ENCODE data around the gene MOSMO.

DNA sequence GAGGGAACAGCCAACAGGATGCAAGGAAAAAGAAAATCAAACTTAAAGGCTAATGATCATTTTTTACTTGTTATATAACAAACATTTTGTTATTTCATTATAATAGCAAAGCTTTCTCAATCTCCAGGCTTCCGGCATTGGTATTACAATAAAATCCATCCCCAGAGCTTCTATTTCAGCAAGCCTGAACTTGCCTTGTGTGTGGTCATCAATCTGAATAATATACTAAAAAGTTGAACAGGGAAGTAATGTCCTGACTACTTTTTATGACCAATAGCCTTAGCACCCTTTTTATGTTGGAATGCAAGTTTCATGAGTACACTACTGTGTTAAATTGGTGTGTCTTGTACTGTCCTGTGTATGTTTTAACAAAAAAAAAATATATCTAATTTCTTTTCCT, 57.3 kb downstream of the MOSMO start:
- TF ChIP-seq CEBPG (CRISPR knock-in tag; IDR thresholded peaks at IDR 0.05) (no peak), EZH2 (conservative IDR thresholded peaks at IDR 0.05; ENCODE audit: low read depth, low read length) (no peak), KDM1A (CRISPR knock-in tag; IDR thresholded peaks at IDR 0.05) (no peak), WIZ (CRISPR knock-in tag; IDR thresholded peaks at IDR 0.05) (no peak), PAWR (CRISPR knock-in tag; IDR thresholded peaks at IDR 0.05; ENCODE audit: borderline replicate concordance) (no peak), U2AF2 (IDR thresholded peaks at IDR 0.05; ENCODE audit: low read depth, low read length) (no peak)
- TF ChIP-seq, protein P1, sequence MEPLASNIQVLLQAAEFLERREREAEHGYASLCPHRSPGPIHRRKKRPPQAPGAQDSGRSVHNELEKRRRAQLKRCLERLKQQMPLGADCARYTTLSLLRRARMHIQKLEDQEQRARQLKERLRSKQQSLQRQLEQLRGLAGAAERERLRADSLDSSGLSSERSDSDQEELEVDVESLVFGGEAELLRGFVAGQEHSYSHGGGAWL (CRISPR knock-in tag; IDR thresholded peaks at IDR 0.05), result no peak
- TF ChIP-seq, protein P2, sequence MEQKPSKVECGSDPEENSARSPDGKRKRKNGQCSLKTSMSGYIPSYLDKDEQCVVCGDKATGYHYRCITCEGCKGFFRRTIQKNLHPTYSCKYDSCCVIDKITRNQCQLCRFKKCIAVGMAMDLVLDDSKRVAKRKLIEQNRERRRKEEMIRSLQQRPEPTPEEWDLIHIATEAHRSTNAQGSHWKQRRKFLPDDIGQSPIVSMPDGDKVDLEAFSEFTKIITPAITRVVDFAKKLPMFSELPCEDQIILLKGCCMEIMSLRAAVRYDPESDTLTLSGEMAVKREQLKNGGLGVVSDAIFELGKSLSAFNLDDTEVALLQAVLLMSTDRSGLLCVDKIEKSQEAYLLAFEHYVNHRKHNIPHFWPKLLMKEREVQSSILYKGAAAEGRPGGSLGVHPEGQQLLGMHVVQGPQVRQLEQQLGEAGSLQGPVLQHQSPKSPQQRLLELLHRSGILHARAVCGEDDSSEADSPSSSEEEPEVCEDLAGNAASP (CRISPR knock-in tag; IDR thresholded peaks at IDR 0.05; ENCODE audit: borderline replicate concordance), result no peak
- TF ChIP-seq, protein P3, sequence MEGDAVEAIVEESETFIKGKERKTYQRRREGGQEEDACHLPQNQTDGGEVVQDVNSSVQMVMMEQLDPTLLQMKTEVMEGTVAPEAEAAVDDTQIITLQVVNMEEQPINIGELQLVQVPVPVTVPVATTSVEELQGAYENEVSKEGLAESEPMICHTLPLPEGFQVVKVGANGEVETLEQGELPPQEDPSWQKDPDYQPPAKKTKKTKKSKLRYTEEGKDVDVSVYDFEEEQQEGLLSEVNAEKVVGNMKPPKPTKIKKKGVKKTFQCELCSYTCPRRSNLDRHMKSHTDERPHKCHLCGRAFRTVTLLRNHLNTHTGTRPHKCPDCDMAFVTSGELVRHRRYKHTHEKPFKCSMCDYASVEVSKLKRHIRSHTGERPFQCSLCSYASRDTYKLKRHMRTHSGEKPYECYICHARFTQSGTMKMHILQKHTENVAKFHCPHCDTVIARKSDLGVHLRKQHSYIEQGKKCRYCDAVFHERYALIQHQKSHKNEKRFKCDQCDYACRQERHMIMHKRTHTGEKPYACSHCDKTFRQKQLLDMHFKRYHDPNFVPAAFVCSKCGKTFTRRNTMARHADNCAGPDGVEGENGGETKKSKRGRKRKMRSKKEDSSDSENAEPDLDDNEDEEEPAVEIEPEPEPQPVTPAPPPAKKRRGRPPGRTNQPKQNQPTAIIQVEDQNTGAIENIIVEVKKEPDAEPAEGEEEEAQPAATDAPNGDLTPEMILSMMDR (CRISPR knock-in tag; IDR thresholded peaks at IDR 0.05), result no peak

Measured in HepG2 (cell line).